ENCODE results near the gene SLX4.

SLX4 gene

GRCh38 chr16:3548859-3549258 lies 62.5 kb downstream of the SLX4 start:
- no peak for DNase-seq

- no peak for DNase-seq
Measured at GRCh38 chr16:3548445-3548844, 63.0 kb downstream of the SLX4 start.

- no peak for DNase-seq
Measured at GRCh38 chr16:3546986-3547682, 64.3 kb downstream of the SLX4 start.

GRCh38 chr16:3542601-3543373 lies 68.6 kb downstream of the SLX4 start:
- no peak for DNase-seq

GRCh38 chr16:3541527-3542155 lies 69.8 kb downstream of the SLX4 start:
- no peak for DNase-seq

GRCh38 chr16:3538222-3538621 lies 73.2 kb downstream of the SLX4 start:
- DNase-seq = no peak

GRCh38 chr16:3536851-3537250 lies 74.6 kb downstream of the SLX4 start:
- no peak for DNase-seq

- DNase-seq = no peak
Measured at GRCh38 chr16:3536271-3536731, 75.1 kb downstream of the SLX4 start.

GRCh38 chr16:3534126-3534525 lies 77.3 kb downstream of the SLX4 start:
- no peak for DNase-seq

GRCh38 chr16:3532741-3533140 lies 78.7 kb downstream of the SLX4 start:
- no peak for DNase-seq
